ENCODE measurements around the gene ROGDI. TPM values are rescaled to one million over a fixed set of nuclear protein-coding genes. Genes with fewer than 3 reads are reported as not detected.

Gene ROGDI
- total RNA-seq, 1 donor: 14.4 TPM

GRCh38 chr16:4792951-4793513 lies 9.4 kb downstream of the ROGDI start:
- H3K4me3 ChIP-seq (ENCODE audit: low read depth, low read length): no peak overlapping the region
- TF ChIP-seq, protein P1, sequence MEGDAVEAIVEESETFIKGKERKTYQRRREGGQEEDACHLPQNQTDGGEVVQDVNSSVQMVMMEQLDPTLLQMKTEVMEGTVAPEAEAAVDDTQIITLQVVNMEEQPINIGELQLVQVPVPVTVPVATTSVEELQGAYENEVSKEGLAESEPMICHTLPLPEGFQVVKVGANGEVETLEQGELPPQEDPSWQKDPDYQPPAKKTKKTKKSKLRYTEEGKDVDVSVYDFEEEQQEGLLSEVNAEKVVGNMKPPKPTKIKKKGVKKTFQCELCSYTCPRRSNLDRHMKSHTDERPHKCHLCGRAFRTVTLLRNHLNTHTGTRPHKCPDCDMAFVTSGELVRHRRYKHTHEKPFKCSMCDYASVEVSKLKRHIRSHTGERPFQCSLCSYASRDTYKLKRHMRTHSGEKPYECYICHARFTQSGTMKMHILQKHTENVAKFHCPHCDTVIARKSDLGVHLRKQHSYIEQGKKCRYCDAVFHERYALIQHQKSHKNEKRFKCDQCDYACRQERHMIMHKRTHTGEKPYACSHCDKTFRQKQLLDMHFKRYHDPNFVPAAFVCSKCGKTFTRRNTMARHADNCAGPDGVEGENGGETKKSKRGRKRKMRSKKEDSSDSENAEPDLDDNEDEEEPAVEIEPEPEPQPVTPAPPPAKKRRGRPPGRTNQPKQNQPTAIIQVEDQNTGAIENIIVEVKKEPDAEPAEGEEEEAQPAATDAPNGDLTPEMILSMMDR (IDR thresholded peaks at IDR 0.05; ENCODE audit: insufficient read depth, low read length): no peak
- no peak for DNase-seq (ENCODE audit: low read depth)

DNA sequence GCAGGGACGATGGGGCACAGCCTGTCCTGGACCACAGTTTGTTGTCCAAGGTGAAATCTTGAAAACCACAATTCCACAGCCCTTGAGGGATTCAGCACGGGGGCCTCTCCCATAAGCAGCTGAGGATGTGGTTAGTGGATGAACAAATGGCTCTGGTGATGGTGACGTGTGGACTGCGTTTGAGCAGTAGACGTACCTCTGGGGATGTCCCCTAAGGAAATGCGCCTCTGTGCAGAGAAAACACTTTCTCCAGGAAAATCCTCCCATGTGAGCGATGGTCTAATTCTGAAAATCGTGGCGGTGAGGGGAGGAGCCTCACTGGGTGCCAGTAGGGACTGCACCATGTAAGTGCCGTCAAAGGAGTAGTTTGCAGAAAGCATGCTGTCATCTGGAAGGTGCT lies 11.6 kb downstream of the ROGDI start:
- TF ChIP-seq, protein P1 (IDR thresholded peaks at IDR 0.05; ENCODE audit: insufficient read depth, low read length): no peak
- no peak for DNase-seq (ENCODE audit: low read depth)
- no peak overlapping the region for H3K4me3 ChIP-seq (ENCODE audit: low read depth, low read length)

GRCh38 chr16:4790261-4790660 lies 12.2 kb downstream of the ROGDI start:
- H3K4me3 ChIP-seq (ENCODE audit: low read depth, low read length): no peak overlapping the region
- TF ChIP-seq, protein P1 (IDR thresholded peaks at IDR 0.05; ENCODE audit: insufficient read depth, low read length): no peak
- DNase-seq (ENCODE audit: low read depth): no peak

- TF ChIP-seq, protein P1 (IDR thresholded peaks at IDR 0.05; ENCODE audit: insufficient read depth, low read length): no peak
- no peak for DNase-seq (ENCODE audit: low read depth)
These were observed 13.5 kb downstream of the ROGDI start for GRCh38 chr16:4788910-4789309.

DNA sequence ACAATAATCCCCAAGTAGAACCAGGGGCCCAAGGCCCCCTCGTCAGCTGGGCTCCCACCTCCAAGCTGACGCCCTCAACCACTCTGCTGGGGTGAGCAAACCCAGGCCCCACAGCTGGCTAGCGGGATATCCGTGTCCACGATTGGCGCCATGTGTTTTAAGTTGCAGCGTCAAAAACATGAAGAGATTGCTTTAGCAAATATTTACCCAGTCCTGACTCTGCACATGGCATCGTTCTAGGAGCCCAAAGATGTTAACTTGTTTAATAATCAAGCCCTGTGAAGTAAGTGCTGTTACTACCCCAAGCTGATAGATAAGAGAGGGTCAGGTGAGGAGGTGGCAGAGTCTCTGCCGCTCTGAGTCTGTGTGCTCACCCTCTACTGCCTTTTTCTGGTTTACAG lies 13.9 kb downstream of the ROGDI start:
- DNase-seq (ENCODE audit: low read depth): no peak
- TF ChIP-seq, protein P1 (IDR thresholded peaks at IDR 0.05; ENCODE audit: insufficient read depth, low read length): no peak

More at GRCh38 chr16:4788910-4789309, 13.5 kb downstream of the ROGDI start:
- H3K4me3 ChIP-seq (ENCODE audit: low read depth, low read length): no peak overlapping the region

GRCh38 chr16:4787627-4788482 lies 14.6 kb downstream of the ROGDI start, which contains the start of gene SEPTIN12:
TSS of gene SEPTIN12 (minus strand) at chr16:4788345. CDS start at chr16:4787645, 700 bp downstream.
- no peak within 1 kb of the TSS for H3K4me3 ChIP-seq (ENCODE audit: low read depth, low read length)
- no peak for DNase-seq (ENCODE audit: low read depth)
- TF ChIP-seq, protein P1 (IDR thresholded peaks at IDR 0.05; ENCODE audit: insufficient read depth, low read length): no peak

More for the DNA sequence above, 13.9 kb downstream of the ROGDI start:
- no peak overlapping the region for H3K4me3 ChIP-seq (ENCODE audit: low read depth, low read length)
